ENCODE data around the gene KLHDC4.

DNA sequence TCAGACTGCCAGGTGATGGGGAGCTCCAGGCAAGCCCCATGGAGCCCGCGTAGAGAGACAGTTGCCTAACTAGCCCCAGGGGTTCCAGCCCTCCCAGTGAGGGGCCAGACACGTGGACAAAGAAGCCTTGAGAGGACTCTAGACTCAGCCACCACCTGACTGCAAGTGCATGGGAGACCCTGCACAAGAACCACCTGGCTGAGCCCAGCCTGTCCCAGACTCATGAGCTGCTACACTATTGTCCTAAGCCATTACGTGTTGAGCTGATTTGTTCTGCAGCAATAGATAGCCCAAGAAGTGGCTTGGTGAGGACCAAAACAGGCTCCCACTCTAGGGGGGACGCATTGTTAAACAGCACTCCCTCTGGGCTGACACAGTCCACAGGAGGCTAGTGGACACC, 37.6 kb upstream of the KLHDC4 start:
- TF ChIP-seq, protein P1, sequence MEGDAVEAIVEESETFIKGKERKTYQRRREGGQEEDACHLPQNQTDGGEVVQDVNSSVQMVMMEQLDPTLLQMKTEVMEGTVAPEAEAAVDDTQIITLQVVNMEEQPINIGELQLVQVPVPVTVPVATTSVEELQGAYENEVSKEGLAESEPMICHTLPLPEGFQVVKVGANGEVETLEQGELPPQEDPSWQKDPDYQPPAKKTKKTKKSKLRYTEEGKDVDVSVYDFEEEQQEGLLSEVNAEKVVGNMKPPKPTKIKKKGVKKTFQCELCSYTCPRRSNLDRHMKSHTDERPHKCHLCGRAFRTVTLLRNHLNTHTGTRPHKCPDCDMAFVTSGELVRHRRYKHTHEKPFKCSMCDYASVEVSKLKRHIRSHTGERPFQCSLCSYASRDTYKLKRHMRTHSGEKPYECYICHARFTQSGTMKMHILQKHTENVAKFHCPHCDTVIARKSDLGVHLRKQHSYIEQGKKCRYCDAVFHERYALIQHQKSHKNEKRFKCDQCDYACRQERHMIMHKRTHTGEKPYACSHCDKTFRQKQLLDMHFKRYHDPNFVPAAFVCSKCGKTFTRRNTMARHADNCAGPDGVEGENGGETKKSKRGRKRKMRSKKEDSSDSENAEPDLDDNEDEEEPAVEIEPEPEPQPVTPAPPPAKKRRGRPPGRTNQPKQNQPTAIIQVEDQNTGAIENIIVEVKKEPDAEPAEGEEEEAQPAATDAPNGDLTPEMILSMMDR (conservative IDR thresholded peaks at IDR 0.05 in 1 of 2, IDR thresholded peaks at IDR 0.05 in 1 of 2; ENCODE audit: extremely low read depth in 1 of 2, insufficient read depth in 1 of 2, low read depth in 1 of 2, low read length in 2 of 2) = no peak
- no peak for TF ChIP-seq EZH2 (IDR thresholded peaks at IDR 0.05; ENCODE audit: borderline replicate concordance, low read length)

All from mammary epithelial cell (primary cell).